ENCODE measurements around the gene UTS2. TPM values are rescaled to one million over a fixed set of nuclear protein-coding genes. Genes with fewer than 3 reads are reported as not detected.
A peak's percentile ranks its signal among the peaks of the same experiment; 100 is the strongest.

UTS2 gene
- total RNA-seq, 1 donor from 2014 or later = not detected

GRCh38 chr1:7824701-7825100 is 28.2 kb downstream of the UTS2 start:
- no peak for TF ChIP-seq CTCF (conservative IDR thresholded peaks at IDR 0.05; ENCODE audit: low read depth, low read length)
- H3K4me3 ChIP-seq (ENCODE audit: low read depth, low read length) = no peak overlapping the region
- no peak for DNase-seq (ENCODE audit: low read depth)

GRCh38 chr1:7821282-7821681 is 31.6 kb downstream of the UTS2 start:
- DNase-seq (ENCODE audit: low read depth) = no peak
- no peak overlapping the region for H3K4me3 ChIP-seq (ENCODE audit: low read depth, low read length)
- no peak for TF ChIP-seq CTCF (conservative IDR thresholded peaks at IDR 0.05; ENCODE audit: low read depth, low read length)

GRCh38 chr1:7813677-7814373 is 39.0 kb downstream of the UTS2 start:
- TF ChIP-seq CTCF (conservative IDR thresholded peaks at IDR 0.05; ENCODE audit: low read depth, low read length) = no peak
- no peak overlapping the region for H3K4me3 ChIP-seq (ENCODE audit: low read depth, low read length)
- no peak for DNase-seq (ENCODE audit: low read depth)

- no peak for TF ChIP-seq CTCF (conservative IDR thresholded peaks at IDR 0.05; ENCODE audit: low read depth, low read length)
- H3K4me3 ChIP-seq (ENCODE audit: low read depth, low read length) = no peak overlapping the region
- DNase-seq (ENCODE audit: low read depth) = no peak
Measured at GRCh38 chr1:7811476-7811875, 41.4 kb downstream of the UTS2 start.

- no peak for TF ChIP-seq CTCF (conservative IDR thresholded peaks at IDR 0.05; ENCODE audit: low read depth, low read length)
- no peak overlapping the region for H3K4me3 ChIP-seq (ENCODE audit: low read depth, low read length)
- no peak for DNase-seq (ENCODE audit: low read depth)
Measured at GRCh38 chr1:7810395-7810794, 42.5 kb downstream of the UTS2 start.

GRCh38 chr1:7809742-7810141 is 43.1 kb downstream of the UTS2 start:
- TF ChIP-seq CTCF (conservative IDR thresholded peaks at IDR 0.05; ENCODE audit: low read depth, low read length) = no peak

GRCh38 chr1:7808253-7808844 is 44.5 kb downstream of the UTS2 start:
- peak; percentile 57 for TF ChIP-seq CTCF (conservative IDR thresholded peaks at IDR 0.05; ENCODE audit: low read depth, low read length)
- no peak for DNase-seq (ENCODE audit: low read depth)
- no peak overlapping the region for H3K4me3 ChIP-seq (ENCODE audit: low read depth, low read length)

More at GRCh38 chr1:7809742-7810141, 43.1 kb downstream of the UTS2 start:
- DNase-seq (ENCODE audit: low read depth) = no peak
- H3K4me3 ChIP-seq (ENCODE audit: low read depth, low read length) = no peak overlapping the region
